Kidney tubule cell (primary cell): ENCODE measurements around the gene SSH3.
A peak's percentile ranks its signal among the peaks of the same experiment; 100 is the strongest.

Source experiments
- DNase-seq: peaks from one replicate; pipeline ENCODE4 v3.0.0-alpha.2; 2018; ENCODE audit warnings: low spot score

Gene SSH3

GRCh38 chr11:67293090-67293489 is 10.2 kb upstream of the SSH3 start:
- peak; percentile 80 for DNase-seq

GRCh38 chr11:67295846-67296245 is 7.5 kb upstream of the SSH3 start:
- DNase-seq, result no peak

GRCh38 chr11:67298786-67299185 is 4.5 kb upstream of the SSH3 start:
- no peak for DNase-seq

GRCh38 chr11:67299471-67300191 is 3.7 kb upstream of the SSH3 start:
- no peak for DNase-seq

- DNase-seq, result no peak
Observed at GRCh38 chr11:67300256-67300755, 3.0 kb upstream of the SSH3 start.

- no peak for DNase-seq
Observed at GRCh38 chr11:67300756-67301312, 2.5 kb upstream of the SSH3 start.

- no peak for DNase-seq
Observed at GRCh38 chr11:67301313-67301921, 1.9 kb upstream of the SSH3 start.

GRCh38 chr11:67301951-67302516 is 1.3 kb upstream of the SSH3 start:
- DNase-seq, result peak; percentile 89

GRCh38 chr11:67302571-67303131 is 679 bp upstream of the SSH3 start:
- peak; percentile 58 for DNase-seq

GRCh38 chr11:67303835-67304411 is 593 bp downstream of the SSH3 start:
- DNase-seq, result peak; percentile 63

- no peak for DNase-seq
Observed at GRCh38 chr11:67304511-67305113, 1.3 kb downstream of the SSH3 start.

GRCh38 chr11:67306769-67307544 is 3.6 kb downstream of the SSH3 start:
- DNase-seq, result no peak

GRCh38 chr11:67307545-67308001 is 4.2 kb downstream of the SSH3 start:
- no peak for DNase-seq

- no peak for DNase-seq
Observed at GRCh38 chr11:67308031-67308866, 4.9 kb downstream of the SSH3 start.

GRCh38 chr11:67309166-67309565 is 5.8 kb downstream of the SSH3 start:
- no peak for DNase-seq

GRCh38 chr11:67309661-67310061 is 6.3 kb downstream of the SSH3 start:
- no peak for DNase-seq

GRCh38 chr11:67310246-67311050 is 7.1 kb downstream of the SSH3 start:
- DNase-seq, result no peak

- DNase-seq, result no peak
Observed at GRCh38 chr11:67311051-67311555, 7.8 kb downstream of the SSH3 start.

GRCh38 chr11:67311556-67312082 is 8.3 kb downstream of the SSH3 start:
- no peak for DNase-seq
